Kidney epithelial cell (primary cell): ENCODE results near the gene NEDD4. TPM values are rescaled to one million over a fixed set of nuclear protein-coding genes. Genes with fewer than 3 reads are reported as not detected.
"Not testable (repeated sequence)": the region's sequence is repeated elsewhere in the genome, so short reads cannot be mapped to it uniquely, and the experiment has no call there.

Experiments used
- DNase-seq: peaks from one replicate; pipeline ENCODE4 v3.0.0-alpha.2; 2010; ENCODE audit warnings: low read depth
- H3K27me3 ChIP-seq: 2 replicates; pipeline ENCODE4 v1.6.0; 2011; ENCODE audit warnings: low read length; ENCODE audit not compliant: control insufficient read depth, insufficient read depth
- H3K36me3 ChIP-seq: 2 replicates; pipeline ENCODE4 v1.5.1; 2011; ENCODE audit warnings: low read length; ENCODE audit not compliant: control insufficient read depth, insufficient read depth
- H3K4me3 ChIP-seq: 2 replicates; pipeline ENCODE4 v1.5.1; 2011; ENCODE audit warnings: low read depth, mild to moderate bottlenecking, control low read depth, low read length
- CTCF ChIP-seq: IDR thresholded peaks from 2 replicates; pipeline ENCODE4 v1.5.1; 2011; ENCODE audit warnings: mild to moderate bottlenecking, moderate library complexity, low read length, control low read depth, inconsistent platforms; ENCODE audit not compliant: insufficient read depth, poor library complexity, severe bottlenecking
- total RNA-seq: library from RNA; depleted of rRNA; stranded (reverse); fragments of >200 nt; gene quantifications from 2 replicates; pipeline ENCODE4 v1.2.3, GENCODE V29; 2015

The NEDD4 gene
- total RNA-seq, 1 donor from 2014 or later: 26.8 TPM

- H3K27me3 ChIP-seq: no peaks in the 10 kb centered on the region
- no peaks in the 10 kb centered on the region for H3K36me3 ChIP-seq
- TF ChIP-seq CTCF: no peak
- H3K4me3 ChIP-seq: no peak overlapping the region
- no peak for DNase-seq
These were observed 38.0 kb upstream of the NEDD4 start for GRCh38 chr15:56031402-56031801.

- no peak overlapping the region for H3K4me3 ChIP-seq
- no peaks in the 10 kb centered on the region for H3K36me3 ChIP-seq
- H3K27me3 ChIP-seq: no peaks in the 10 kb centered on the region
- no peak for TF ChIP-seq CTCF
- no peak for DNase-seq
These were observed 35.0 kb upstream of the NEDD4 start for GRCh38 chr15:56028430-56028829.

GRCh38 chr15:56023160-56023559, 29.7 kb upstream of the NEDD4 start:
- not testable (repeated sequence) for H3K36me3 ChIP-seq, H3K4me3 ChIP-seq, DNase-seq, H3K27me3 ChIP-seq

GRCh38 chr15:56019819-56020486, 26.5 kb upstream of the NEDD4 start:
- H3K36me3 ChIP-seq: no peaks in the 10 kb centered on the region
- DNase-seq: no peak
- no peak for TF ChIP-seq CTCF
- H3K27me3 ChIP-seq: no peaks in the 10 kb centered on the region
- H3K4me3 ChIP-seq: no peak overlapping the region

- TF ChIP-seq CTCF: no peak
- DNase-seq: no peak
- Histone ChIP-seq H3K36me3 (no peaks in the 10 kb centered on the region), H3K27me3 (no peaks in the 10 kb centered on the region), H3K4me3 (no peak overlapping the region)
These were observed 25.8 kb upstream of the NEDD4 start for GRCh38 chr15:56019060-56019793.

GRCh38 chr15:56017920-56018319, 24.5 kb upstream of the NEDD4 start:
- no peak for DNase-seq

More at GRCh38 chr15:56017920-56018319, 24.5 kb upstream of the NEDD4 start:
- H3K27me3 ChIP-seq: no peaks in the 10 kb centered on the region
- peak; percentile 1 for TF ChIP-seq CTCF
- no peak overlapping the region for H3K4me3 ChIP-seq
- no peaks in the 10 kb centered on the region for H3K36me3 ChIP-seq
